Mesenchymal stem cell (in vitro differentiated cells and primary cell): ENCODE measurements around the gene MINDY4.

ENCODE experiments used
- DNase-seq: peaks from one replicate; pipeline ENCODE4 v3.0.0-alpha.2; 2013
- H2AFZ ChIP-seq: one replicate; pipeline ENCODE4 v1.6.1; 2013; ENCODE audit warnings: low read depth, mild to moderate bottlenecking, control low read depth, inconsistent platforms, low read length, moderate library complexity
- H2AK5ac ChIP-seq: 2 replicates; pipeline ENCODE4 v1.6.1; 2013; ENCODE audit warnings: low read length, moderate library complexity, mild to moderate bottlenecking, inconsistent platforms; ENCODE audit not compliant: severe bottlenecking
- H2BK120ac ChIP-seq: one replicate; pipeline ENCODE4 v1.6.1; 2013; ENCODE audit warnings: low read depth, mild to moderate bottlenecking, inconsistent platforms, low read length, moderate library complexity
- H2BK12ac ChIP-seq, 2 experiments: one replicate each; pipeline ENCODE4 v1.6.1; 2013; ENCODE audit warnings: inconsistent platforms in 2 of 2, low read length in 2 of 2, mild to moderate bottlenecking in 2 of 2, moderate library complexity in 2 of 2, control low read depth in 1 of 2
- H2BK15ac ChIP-seq: one replicate; pipeline ENCODE4 v1.6.1; 2013; ENCODE audit warnings: mild to moderate bottlenecking, low read depth, inconsistent platforms; ENCODE audit not compliant: poor library complexity, severe bottlenecking
- H2BK5ac ChIP-seq: 2 replicates; pipeline ENCODE4 v1.6.1; 2013; ENCODE audit warnings: low read depth, mild to moderate bottlenecking, low read length, control low read depth, inconsistent platforms; ENCODE audit not compliant: poor library complexity, severe bottlenecking
- H3K14ac ChIP-seq, 2 experiments: one replicate each; pipeline ENCODE4 v1.6.1; 2013; ENCODE audit warnings: inconsistent platforms in 2 of 2, low read length in 2 of 2, control low read depth in 1 of 2, mild to moderate bottlenecking in 1 of 2, moderate library complexity in 1 of 2
- H3K18ac ChIP-seq, 2 experiments: one replicate each; pipeline ENCODE4 v1.6.1; 2013; ENCODE audit warnings: inconsistent platforms in 2 of 2, low read length in 2 of 2, control low read depth in 1 of 2, low read depth in 1 of 2, mild to moderate bottlenecking in 1 of 2
- H3K23ac ChIP-seq, 2 experiments: one replicate each; pipeline ENCODE4 v1.6.1; 2013; ENCODE audit warnings: inconsistent platforms in 2 of 2, low read length in 2 of 2, mild to moderate bottlenecking in 2 of 2, moderate library complexity in 2 of 2, control low read depth in 1 of 2
- H3K27ac ChIP-seq: 2 replicates; pipeline ENCODE4 v1.5.1; 2013; ENCODE audit warnings: mild to moderate bottlenecking, moderate library complexity, low read length, control low read depth, inconsistent platforms; ENCODE audit not compliant: poor library complexity, severe bottlenecking
- H3K27me3 ChIP-seq, 2 experiments: 2 replicates each; pipeline versions ENCODE4 v1.6.1 to v1.7.0; 2013; ENCODE audit warnings: low read length in 2 of 2, mild to moderate bottlenecking in 2 of 2, moderate library complexity in 2 of 2, control low read depth in 1 of 2, inconsistent platforms in 1 of 2; ENCODE audit not compliant: control insufficient read depth in 1 of 2, insufficient read depth in 1 of 2
- H3K36me3 ChIP-seq, 2 experiments: 2 replicates each; pipeline versions ENCODE4 v1.6.1 to v1.7.0; 2013; ENCODE audit warnings: low read length in 2 of 2, control low read depth in 1 of 2, inconsistent platforms in 1 of 2, low read depth in 1 of 2, mild to moderate bottlenecking in 1 of 2; ENCODE audit not compliant: insufficient read depth in 2 of 2, control insufficient read depth in 1 of 2
- H3K4ac ChIP-seq, 2 experiments: one replicate each; pipeline ENCODE4 v1.6.1; 2013; ENCODE audit warnings: inconsistent platforms in 2 of 2, low read length in 2 of 2, mild to moderate bottlenecking in 2 of 2, moderate library complexity in 2 of 2, control low read depth in 1 of 2, low read depth in 1 of 2
- H3K4me1 ChIP-seq: 2 replicates; pipeline ENCODE4 v1.6.1; 2013; ENCODE audit warnings: low read depth, low read length, control low read depth; ENCODE audit not compliant: control insufficient read depth, insufficient read depth
- H3K4me2 ChIP-seq: 2 replicates; pipeline ENCODE4 v1.6.1; 2013; ENCODE audit warnings: low read length, mild to moderate bottlenecking, inconsistent platforms; ENCODE audit not compliant: poor library complexity, severe bottlenecking
- H3K4me3 ChIP-seq, 2 experiments: 2 replicates each; pipeline versions ENCODE4 v1.5.1 to v1.7.0; 2013; ENCODE audit warnings: low read length in 2 of 2, mild to moderate bottlenecking in 2 of 2, control low read depth in 1 of 2, low read depth in 1 of 2; ENCODE audit not compliant: insufficient read depth in 1 of 2
- H3K79me1 ChIP-seq: replicated peaks from 2 replicates; pipeline ENCODE4 v1.6.1; 2013; ENCODE audit warnings: mild to moderate bottlenecking, control low read depth, low read length, inconsistent platforms; ENCODE audit not compliant: poor library complexity, severe bottlenecking
- H3K9ac ChIP-seq: 2 replicates; pipeline ENCODE4 v1.7.0; 2013; ENCODE audit warnings: mild to moderate bottlenecking, low read length, moderate library complexity
- H3K9me3 ChIP-seq: 2 replicates; pipeline ENCODE4 v1.7.0; 2013; ENCODE audit warnings: mild to moderate bottlenecking, low read length; ENCODE audit not compliant: control insufficient read depth
- H4K8ac ChIP-seq: one replicate; pipeline ENCODE4 v1.6.1; 2013; ENCODE audit warnings: inconsistent platforms, mild to moderate bottlenecking, low read length, moderate library complexity
- H4K91ac ChIP-seq: one replicate; pipeline ENCODE4 v1.6.1; 2013; ENCODE audit warnings: mild to moderate bottlenecking, low read length, inconsistent platforms
- WGBS: methylation state at CpG from one replicate; pipeline ENCODE4 v1.1.7; 2013; ENCODE audit warnings: mixed read lengths; 5-methylcytosine and 5-hydroxymethylcytosine counted together

The MINDY4 gene

GRCh38 chr7:30828591-30828990, 57.4 kb downstream of the MINDY4 start:
- Histone ChIP-seq H2BK15ac (no peak overlapping the region), H3K9me3 (no peaks in the 10 kb centered on the region), H4K8ac (no peak overlapping the region), H3K14ac (no peak overlapping the region), H3K27me3 (no peaks in the 10 kb centered on the region), H2AK5ac (no peak overlapping the region), H3K36me3 (peaks cover 23 to 61% of the 10 kb centered on the region in 2 experiments), H3K4me3 (no peak overlapping the region), H3K4ac (no peak overlapping the region), H4K91ac (no peak overlapping the region), H3K27ac (no peak overlapping the region), H3K18ac (no peak overlapping the region), H2BK5ac (no peak overlapping the region), H3K79me1 (peaks cover 33% of the 10 kb centered on the region), H3K4me1 (peaks cover 3% of the 10 kb centered on the region), H3K4me2 (no peak overlapping the region), H3K9ac (no peak overlapping the region), H2AFZ (no peak overlapping the region), H2BK12ac (no peak overlapping the region), H2BK120ac (no peak overlapping the region), H3K23ac (no peak overlapping the region)
- DNase-seq = no peak
- 96% methylated on average over 6 of the region's 9 CpGs for WGBS

- Histone ChIP-seq H2BK120ac (no peak overlapping the region), H3K36me3 (peaks cover 31 to 68% of the 10 kb centered on the region in 2 experiments), H3K4me2 (no peak overlapping the region), H3K4me3 (no peak overlapping the region), H3K4ac (no peak overlapping the region), H4K8ac (no peak overlapping the region), H3K4me1 (peaks cover 2% of the 10 kb centered on the region), H2AFZ (no peak overlapping the region), H2BK12ac (no peak overlapping the region), H2BK5ac (no peak overlapping the region), H2AK5ac (no peak overlapping the region), H3K14ac (no peak overlapping the region), H3K23ac (no peak overlapping the region), H3K9me3 (no peaks in the 10 kb centered on the region), H3K18ac (no peak overlapping the region), H3K9ac (no peak overlapping the region), H4K91ac (no peak overlapping the region), H2BK15ac (no peak overlapping the region), H3K27me3 (no peaks in the 10 kb centered on the region), H3K27ac (no peak overlapping the region), H3K79me1 (peaks cover 34% of the 10 kb centered on the region)
- no peak for DNase-seq
- WGBS = 85% methylated on average over 2 of the region's 2 CpGs
Observed at GRCh38 chr7:30829471-30829870, 58.3 kb downstream of the MINDY4 start.

- H3K36me3 ChIP-seq = peaks cover 38 to 69% of the 10 kb centered on the region in 2 experiments
- peaks cover 2% of the 10 kb centered on the region for H3K4me1 ChIP-seq
- H3K14ac ChIP-seq = no peak overlapping the region
- H3K18ac ChIP-seq = no peak overlapping the region
- no peak overlapping the region for H3K4me2 ChIP-seq
- H3K23ac ChIP-seq = no peak overlapping the region
- H3K4ac ChIP-seq = no peak overlapping the region
- H3K79me1 ChIP-seq = peaks cover 27% of the 10 kb centered on the region
- no peak overlapping the region for H2AFZ ChIP-seq
- H3K4me3 ChIP-seq = no peak overlapping the region
- no peak overlapping the region for H2BK120ac ChIP-seq
- no peaks in the 10 kb centered on the region for H3K9me3 ChIP-seq
- WGBS = 98% methylated on average over 2 of the region's 2 CpGs
- no peak overlapping the region for H2AK5ac ChIP-seq
- H2BK5ac ChIP-seq = no peak overlapping the region
- H3K27ac ChIP-seq = no peak overlapping the region
- H4K8ac ChIP-seq = no peak overlapping the region
- no peak for DNase-seq
- no peak overlapping the region for H4K91ac ChIP-seq
- no peaks in the 10 kb centered on the region for H3K27me3 ChIP-seq
- no peak overlapping the region for H2BK12ac ChIP-seq
- H3K9ac ChIP-seq = no peak overlapping the region
- no peak overlapping the region for H2BK15ac ChIP-seq
Observed at GRCh38 chr7:30831227-30831626, 60.0 kb downstream of the MINDY4 start.

GRCh38 chr7:30831936-30832335, 60.7 kb downstream of the MINDY4 start:
- DNase-seq = no peak
- no peaks in the 10 kb centered on the region for H3K9me3 ChIP-seq
- H3K27me3 ChIP-seq = no peaks in the 10 kb centered on the region
- H3K4me2 ChIP-seq = no peak overlapping the region
- no peak overlapping the region for H3K23ac ChIP-seq
- WGBS = 95% methylated on average over 5 of the region's 5 CpGs
- no peak overlapping the region for H2BK120ac ChIP-seq
- H4K8ac ChIP-seq = no peak overlapping the region
- peaks cover 42 to 75% of the 10 kb centered on the region in 2 experiments for H3K36me3 ChIP-seq
- no peak overlapping the region for H2BK15ac ChIP-seq
- no peak overlapping the region for H3K4ac ChIP-seq
- peaks cover 22% of the 10 kb centered on the region for H3K79me1 ChIP-seq
- no peak overlapping the region for H3K14ac ChIP-seq
- no peak overlapping the region for H2BK5ac ChIP-seq
- no peak overlapping the region for H3K4me3 ChIP-seq
- peaks cover 2% of the 10 kb centered on the region for H3K4me1 ChIP-seq
- H3K18ac ChIP-seq = no peak overlapping the region
- H3K27ac ChIP-seq = no peak overlapping the region
- no peak overlapping the region for H2AK5ac ChIP-seq
- no peak overlapping the region for H2AFZ ChIP-seq
- no peak overlapping the region for H2BK12ac ChIP-seq
- H4K91ac ChIP-seq = no peak overlapping the region
- H3K9ac ChIP-seq = no peak overlapping the region
